T-helper 1 cell (primary cell): ENCODE results near the gene S100A12.
"Not testable (repeated sequence)": the region's sequence is repeated elsewhere in the genome, so short reads cannot be mapped to it uniquely, and the experiment has no call there.

Source experiments
- DNase-seq, 5 donors: peaks; one replicate each; pipeline ENCODE4 v3.0.0-alpha.2; 2012 to 2020

The S100A12 gene

GRCh38 chr1:153349363-153350320 lies 25.8 kb downstream of the S100A12 start:
- DNase-seq = no peak

GRCh38 chr1:153348511-153349362 lies 26.7 kb downstream of the S100A12 start, which contains the start of gene PGLYRP4:
Gene PGLYRP4, minus strand, starts transcription at chr1:153348841. Its CDS starts 909 bp downstream, at chr1:153347932.
- DNase-seq = no peak

GRCh38 chr1:153347856-153348255 lies 27.6 kb downstream of the S100A12 start:
- no peak for DNase-seq

- not testable (repeated sequence) for DNase-seq
Measured at GRCh38 chr1:153347049-153347448, 28.4 kb downstream of the S100A12 start.

- DNase-seq = no peak
Measured at GRCh38 chr1:153346077-153346723, 29.2 kb downstream of the S100A12 start.

GRCh38 chr1:153345187-153346076 lies 30.0 kb downstream of the S100A12 start:
- no peak for DNase-seq

- DNase-seq = no peak
Measured at GRCh38 chr1:153344718-153345025, 30.7 kb downstream of the S100A12 start.

GRCh38 chr1:153343811-153344717 lies 31.4 kb downstream of the S100A12 start:
- DNase-seq = peak in 1 of 5 donors; percentile 33

GRCh38 chr1:153343040-153343681 lies 32.3 kb downstream of the S100A12 start:
- no peak for DNase-seq

- no peak for DNase-seq
Measured at GRCh38 chr1:153342178-153342577, 33.2 kb downstream of the S100A12 start.

- no peak for DNase-seq
Measured at GRCh38 chr1:153341431-153341934, 33.9 kb downstream of the S100A12 start.

- no peak for DNase-seq
Measured at GRCh38 chr1:153340356-153340755, 35.1 kb downstream of the S100A12 start.

GRCh38 chr1:153339802-153340201 lies 35.6 kb downstream of the S100A12 start:
- DNase-seq = no peak

- no peak for DNase-seq
Measured at GRCh38 chr1:153337980-153338853, 37.2 kb downstream of the S100A12 start.

GRCh38 chr1:153336650-153337049 lies 38.8 kb downstream of the S100A12 start:
- DNase-seq = no peak

GRCh38 chr1:153333902-153334301 lies 41.5 kb downstream of the S100A12 start:
- DNase-seq = no peak

- DNase-seq = no peak
Measured at GRCh38 chr1:153324912-153325311, 50.5 kb downstream of the S100A12 start.
